GM18502 (cell line): ENCODE measurements around the gene BSPH1.
"Not testable (repeated sequence)": the region's sequence is repeated elsewhere in the genome, so short reads cannot be mapped to it uniquely, and the experiment has no call there.

Source experiments
- ATAC-seq: cut with Tn5 transposase; IDR thresholded peaks from one replicate; pipeline ENCODE4 v1.9.1; 2021; ENCODE audit warnings: mild to moderate bottlenecking; ENCODE audit not compliant: unreplicated experiment, poor library complexity

Gene BSPH1

GRCh38 chr19:47992070-47992469 is at the start of gene BSPH1:
Gene BSPH1 (minus strand): TSS chr19:47992170. CDS start chr19:47992081, 89 bp downstream.
- ATAC-seq = no peak

GRCh38 chr19:48036765-48037164 is 44.8 kb upstream of the BSPH1 start:
- ATAC-seq = no peak

GRCh38 chr19:48033604-48034003 is 41.6 kb upstream of the BSPH1 start:
- no peak for ATAC-seq

GRCh38 chr19:48030073-48030472 is 38.1 kb upstream of the BSPH1 start:
- no peak for ATAC-seq

GRCh38 chr19:48029431-48029830 is 37.5 kb upstream of the BSPH1 start:
- no peak for ATAC-seq

GRCh38 chr19:48025480-48025879 is 33.5 kb upstream of the BSPH1 start:
- no peak for ATAC-seq

GRCh38 chr19:48023518-48023917 is 31.5 kb upstream of the BSPH1 start:
- no peak for ATAC-seq

GRCh38 chr19:48023011-48023410 is 31.0 kb upstream of the BSPH1 start:
- no peak for ATAC-seq

GRCh38 chr19:48020686-48021085 is 28.7 kb upstream of the BSPH1 start:
- no peak for ATAC-seq

GRCh38 chr19:48010932-48011758 is 19.2 kb upstream of the BSPH1 start:
- ATAC-seq = no peak

- ATAC-seq = no peak
These were observed 14.8 kb upstream of the BSPH1 start for GRCh38 chr19:48006762-48007161.

GRCh38 chr19:48004236-48004635 is 12.3 kb upstream of the BSPH1 start:
- ATAC-seq = no peak

- ATAC-seq = no peak
These were observed 8.9 kb upstream of the BSPH1 start for GRCh38 chr19:48000846-48001245.

GRCh38 chr19:47998800-47999199 is 6.8 kb upstream of the BSPH1 start:
- ATAC-seq = no peak

- ATAC-seq = no peak
These were observed 4.3 kb upstream of the BSPH1 start for GRCh38 chr19:47996230-47996727.

- ATAC-seq = no peak
These were observed 2.3 kb upstream of the BSPH1 start, which contains the start of gene ELSPBP1 for GRCh38 chr19:47994209-47994802. Gene ELSPBP1 (plus strand): TSS chr19:47994632. CDS start chr19:48008668, 14,036 bp downstream.

GRCh38 chr19:47991191-47991808 is 670 bp downstream of the BSPH1 start:
- no peak for ATAC-seq

- ATAC-seq = no peak
These were observed 18.4 kb downstream of the BSPH1 start for GRCh38 chr19:47973529-47973928.

- ATAC-seq = not testable (repeated sequence)
These were observed 36.0 kb downstream of the BSPH1 start for GRCh38 chr19:47955936-47956335.

- not testable (repeated sequence) for ATAC-seq
These were observed 39.8 kb downstream of the BSPH1 start for GRCh38 chr19:47952132-47952531.
